SU-DHL-6 (cell line): ENCODE data around the gene RGS18.

Source experiments
- H2AFZ ChIP-seq: fragments of 200-600 bp; sonication (generic); 2 replicates; pipeline ENCODE4 v1.6.1; 2014; ENCODE audit warnings: low read depth, mild to moderate bottlenecking, moderate library complexity, mixed read lengths, antibody characterized with exemption, low read length; ENCODE audit not compliant: severe bottlenecking
- H3F3A ChIP-seq: fragments of 200-600 bp; shearing (Covaris generic); 2 replicates; pipeline ENCODE4 v1.6.0; 2016; ENCODE audit warnings: antibody characterized with exemption, mild to moderate bottlenecking; ENCODE audit not compliant: insufficient read depth
- H3K27ac ChIP-seq: fragments of 200-600 bp; sonication (generic); 2 replicates; pipeline ENCODE4 v1.5.1; 2016; ENCODE audit warnings: low read depth, mild to moderate bottlenecking, low read length, moderate library complexity, mixed read lengths
- H3K27me3 ChIP-seq: fragments of 200-600 bp; sonication (generic), shearing (Covaris generic); 2 replicates; pipeline ENCODE4 v1.6.0; 2014; ENCODE audit warnings: mild to moderate bottlenecking, low read length
- H3K36me3 ChIP-seq: fragments of 200-600 bp; sonication (generic); 2 replicates; pipeline ENCODE4 v1.6.1; 2014; ENCODE audit warnings: mild to moderate bottlenecking, low read length, mixed read lengths
- H3K4me2 ChIP-seq: fragments of 300-600, 200-600 bp; shearing (Covaris generic), sonication (generic); 2 replicates; pipeline ENCODE4 v1.6.0; 2014; ENCODE audit warnings: low read length, low read depth, mild to moderate bottlenecking; ENCODE audit not compliant: poor library complexity, severe bottlenecking
- H3K4me3 ChIP-seq: fragments of 200-600 bp; sonication (generic); 2 replicates; pipeline ENCODE4 v1.5.1; 2014; ENCODE audit warnings: antibody characterized with exemption, low read length, mild to moderate bottlenecking, mixed read lengths; ENCODE audit not compliant: insufficient read depth, poor library complexity, severe bottlenecking
- H3K79me2 ChIP-seq: fragments of 200-600 bp; sonication (generic); 2 replicates; pipeline ENCODE4 v1.6.1; 2014; ENCODE audit warnings: mild to moderate bottlenecking, low read length, moderate library complexity; ENCODE audit not compliant: insufficient read depth
- H3K9ac ChIP-seq: fragments of 200-600 bp; sonication (generic); 2 replicates; pipeline ENCODE4 v1.7.0; 2014; ENCODE audit warnings: mild to moderate bottlenecking, low read length
- H3K9me2 ChIP-seq: fragments of 200-600 bp; sonication (generic); replicated peaks from 2 replicates; pipeline ENCODE4 v1.6.1; 2014; ENCODE audit warnings: low read length; ENCODE audit not compliant: insufficient read depth
- H3K9me3 ChIP-seq: fragments of 200-600 bp; sonication (generic); 2 replicates; pipeline ENCODE4 v1.6.1; 2014; ENCODE audit warnings: low read length, mixed read lengths; ENCODE audit not compliant: insufficient read depth
- H4K20me1 ChIP-seq: fragments of 200-600 bp; sonication (generic); 2 replicates; pipeline ENCODE4 v1.6.1; 2014; ENCODE audit warnings: low read depth, mild to moderate bottlenecking, antibody characterized with exemption, low read length, moderate library complexity, mixed read lengths
- CTCF ChIP-seq: fragments of 200-600 bp; sonication (generic); IDR thresholded peaks from one replicate; pipeline ENCODE4 v1.5.1; 2017; ENCODE audit warnings: antibody characterized with exemption, mild to moderate bottlenecking, low read length, moderate library complexity; ENCODE audit not compliant: insufficient read depth, poor library complexity, severe bottlenecking
- EZH2phosphoT487 ChIP-seq: fragments of 200-600 bp; sonication (generic), shearing (Covaris generic); conservative IDR thresholded peaks from 2 replicates; pipeline ENCODE4 v1.6.1; 2018; ENCODE audit warnings: mild to moderate bottlenecking, antibody characterized with exemption, low read length, moderate library complexity, mixed read lengths

The RGS18 gene

DNA sequence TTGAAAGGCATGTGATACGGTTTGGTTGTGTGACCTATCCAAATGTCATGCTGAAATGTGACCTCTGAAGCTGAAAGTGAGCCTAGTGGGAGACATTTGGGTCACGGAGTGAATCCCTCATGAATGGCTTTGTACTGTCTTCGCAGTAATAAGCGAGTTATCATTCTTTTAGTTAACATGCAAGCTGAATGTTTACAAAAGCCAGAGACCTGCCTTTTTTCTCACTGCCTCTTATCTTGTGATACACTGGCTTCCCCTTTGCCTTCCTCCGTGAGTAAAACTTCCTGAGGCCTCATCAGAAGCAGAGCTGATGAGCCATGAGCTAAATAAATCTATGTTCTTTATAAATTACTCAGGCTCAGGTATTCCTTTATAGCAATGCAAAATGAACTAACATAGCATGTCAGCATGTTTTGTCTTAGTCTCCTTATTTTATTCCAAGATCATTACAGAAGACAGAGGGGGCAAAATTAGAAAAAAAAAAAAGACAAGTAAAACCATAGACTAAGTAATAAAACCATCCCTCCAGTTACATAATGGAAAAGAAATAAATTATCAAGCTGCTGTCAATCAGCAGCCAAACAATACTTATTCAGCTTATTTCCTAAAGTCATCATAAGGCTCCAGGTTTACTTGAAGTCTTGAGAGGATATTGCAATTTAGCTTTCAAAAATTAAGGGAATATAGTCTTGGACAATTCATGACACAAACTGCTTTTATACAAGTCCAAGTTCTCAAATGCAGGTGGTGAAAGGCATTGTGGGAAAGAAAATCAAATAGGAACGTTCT lies 12.1 kb downstream of the RGS18 start:
- TF ChIP-seq EZH2phosphoT487, result no peak
- no peak for TF ChIP-seq CTCF
- Histone ChIP-seq H4K20me1 (no peaks in the 10 kb centered on the region), H3K27ac (no peak overlapping the region), H3K9me3 (no peaks in the 10 kb centered on the region), H3K9ac (no peak overlapping the region), H3K9me2 (no peaks in the 10 kb centered on the region), H2AFZ (peak overlapping the region; percentile 63), H3K79me2 (no peaks in the 10 kb centered on the region), H3K4me2 (no peak overlapping the region), H3F3A (peaks cover 10% of the 10 kb centered on the region), H3K36me3 (no peaks in the 10 kb centered on the region), H3K4me3 (no peak overlapping the region), H3K27me3 (no peaks in the 10 kb centered on the region)

- Histone ChIP-seq H3K9me2 (no peaks in the 10 kb centered on the region), H3K4me2 (no peak overlapping the region), H3K79me2 (no peaks in the 10 kb centered on the region), H3K9me3 (no peaks in the 10 kb centered on the region), H3F3A (peaks cover 6% of the 10 kb centered on the region), H2AFZ (peak overlapping the region; percentile 63), H3K27ac (no peak overlapping the region), H3K36me3 (no peaks in the 10 kb centered on the region), H3K9ac (no peak overlapping the region), H3K4me3 (no peak overlapping the region), H4K20me1 (no peaks in the 10 kb centered on the region), H3K27me3 (no peaks in the 10 kb centered on the region)
- TF ChIP-seq EZH2phosphoT487 (no peak), CTCF (no peak)
Measured at GRCh38 chr1:192171123-192171522, 12.9 kb downstream of the RGS18 start.

GRCh38 chr1:192175971-192176370 lies 17.7 kb downstream of the RGS18 start:
- Histone ChIP-seq H3K9me3 (no peaks in the 10 kb centered on the region), H4K20me1 (no peaks in the 10 kb centered on the region), H2AFZ (no peak overlapping the region), H3K36me3 (no peaks in the 10 kb centered on the region), H3K27me3 (no peaks in the 10 kb centered on the region), H3F3A (no peaks in the 10 kb centered on the region; the same call in 1 of the 2 replicates), H3K4me3 (no peak overlapping the region), H3K27ac (no peak overlapping the region), H3K9me2 (no peaks in the 10 kb centered on the region), H3K4me2 (no peak overlapping the region), H3K79me2 (no peaks in the 10 kb centered on the region), H3K9ac (no peak overlapping the region)
- TF ChIP-seq CTCF (no peak), EZH2phosphoT487 (no peak)
